HepG2 (cell line): Measurements from ENCODE around the gene LIMS2. TPM values are rescaled to one million over a fixed set of nuclear protein-coding genes. Genes with fewer than 3 reads are reported as not detected.

Experiments used
- CC2D1A ChIP-seq: sonication (generic); formaldehyde crosslinking; IDR thresholded peaks from 2 replicates; pipeline ENCODE4 v1.8.1; 2023; ENCODE audit warnings: mild to moderate bottlenecking, missing genetic modification reagents
- EHMT2 ChIP-seq: fragments of 200-600 bp; sonication (generic); IDR thresholded peaks from 2 replicates; pipeline ENCODE4 v1.7.0; 2017; ENCODE audit warnings: antibody characterized with exemption, low read depth, low read length, borderline replicate concordance
- FOXM1 ChIP-seq: sonication (generic); formaldehyde crosslinking; IDR thresholded peaks from 2 replicates; pipeline ENCODE4 v1.5.0; 2020; ENCODE audit warnings: missing genetic modification reagents
- GPN1 ChIP-seq: sonication (generic); formaldehyde crosslinking; IDR thresholded peaks from 2 replicates; pipeline ENCODE4 v1.5.1; 2020; ENCODE audit warnings: missing genetic modification reagents, borderline replicate concordance
- HOXA9 ChIP-seq: sonication (generic); formaldehyde crosslinking; IDR thresholded peaks from 2 replicates; pipeline ENCODE4 v1.8.1; 2022; ENCODE audit warnings: missing genetic modification reagents, mild to moderate bottlenecking, moderate library complexity, borderline replicate concordance
- KDM4B ChIP-seq: sonication (generic); formaldehyde crosslinking; IDR thresholded peaks from 2 replicates; pipeline ENCODE4 v1.4.0; 2020; ENCODE audit warnings: missing genetic modification reagents
- KDM5B ChIP-seq: sonication (generic); formaldehyde crosslinking; IDR thresholded peaks from 2 replicates; pipeline ENCODE4 v1.4.0; 2020; ENCODE audit warnings: missing genetic modification reagents, mild to moderate bottlenecking, borderline replicate concordance
- MAFF ChIP-seq: IDR thresholded peaks from 2 replicates; pipeline ENCODE4 v1.6.1; 2011; ENCODE audit warnings: low read depth, low read length, improper control_type of control experiment
- MAZ ChIP-seq, 2 experiments: sonication (generic) in 1 of 2; formaldehyde crosslinking in 1 of 2; IDR thresholded peaks; 2 replicates each; pipeline versions ENCODE4 v1.5.0 to v1.6.1; 2012 to 2020; ENCODE audit warnings: low read depth in 2 of 2, mild to moderate bottlenecking in 2 of 2, borderline replicate concordance in 1 of 2, improper control_type of control experiment in 1 of 2, low read length in 1 of 2, missing genetic modification reagents in 1 of 2, moderate library complexity in 1 of 2
- MBNL3 ChIP-seq: fragments of 250-450 bp; sonication (Bioruptor Pico); conservative IDR thresholded peaks from 2 replicates; pipeline ENCODE4 v1.8.0; 2022; ENCODE audit warnings: mild to moderate bottlenecking, inconsistent platforms
- NFIB ChIP-seq: sonication (generic); formaldehyde crosslinking; IDR thresholded peaks from 2 replicates; pipeline ENCODE4 v1.9.0; 2021; ENCODE audit warnings: missing genetic modification reagents, mild to moderate bottlenecking, borderline replicate concordance
- NFYC ChIP-seq: IDR thresholded peaks from 2 replicates; pipeline ENCODE4 v1.6.1; 2016; ENCODE audit warnings: missing genetic modification reagents, missing compliant biosample characterization
- NKX3-1 ChIP-seq: sonication (generic); formaldehyde crosslinking; IDR thresholded peaks from 2 replicates; pipeline ENCODE4 v1.5.0; 2020; ENCODE audit warnings: missing genetic modification reagents
- NR1H2 ChIP-seq: sonication (generic); formaldehyde crosslinking; IDR thresholded peaks from 2 replicates; pipeline ENCODE4 v1.8.1; 2022; ENCODE audit warnings: low read depth, missing genetic modification reagents, borderline replicate concordance
- NRL ChIP-seq: sonication (generic); formaldehyde crosslinking; IDR thresholded peaks from 2 replicates; pipeline ENCODE4 v1.5.0; 2020; ENCODE audit warnings: missing genetic modification reagents, mild to moderate bottlenecking, moderate library complexity, borderline replicate concordance
- PHB2 ChIP-seq: fragments of 450-650 bp; IDR thresholded peaks from 2 replicates; pipeline ENCODE4 v1.6.1; 2018; ENCODE audit not compliant: partially characterized antibody
- TFDP2 ChIP-seq: sonication (generic); formaldehyde crosslinking; IDR thresholded peaks from 2 replicates; pipeline ENCODE4 v1.4.0; 2020; ENCODE audit warnings: missing genetic modification reagents
- XRCC5 ChIP-seq: fragments of 200-400 bp; formaldehyde crosslinking; optimal IDR thresholded peaks from 2 replicates; pipeline ENCODE3; 2017; ENCODE audit warnings: mild to moderate bottlenecking, low read length
- ZBTB7B ChIP-seq: sonication (generic); formaldehyde crosslinking; IDR thresholded peaks from 2 replicates; pipeline ENCODE4 v1.4.0; 2020; ENCODE audit warnings: missing genetic modification reagents
- ZFAT ChIP-seq: sonication (generic); formaldehyde crosslinking; conservative IDR thresholded peaks from 2 replicates; pipeline ENCODE4 v1.8.1; 2023; ENCODE audit warnings: missing genetic modification reagents, inconsistent platforms
- ZMAT3 ChIP-seq: sonication (generic); formaldehyde crosslinking; conservative IDR thresholded peaks from 2 replicates; pipeline ENCODE4 v1.7.0; 2021; ENCODE audit warnings: missing genetic modification reagents
- ZNF232 ChIP-seq: sonication (generic); formaldehyde crosslinking; IDR thresholded peaks from 2 replicates; pipeline ENCODE4 v1.4.0; 2020; ENCODE audit warnings: missing genetic modification reagents, borderline replicate concordance
- ZNF296 ChIP-seq: sonication (generic); formaldehyde crosslinking; conservative IDR thresholded peaks from 2 replicates; pipeline ENCODE4 v1.5.0; 2020; ENCODE audit warnings: mild to moderate bottlenecking, missing genetic modification reagents
- ZNF3 ChIP-seq: IDR thresholded peaks from 2 replicates; pipeline ENCODE4 v1.7.0; 2017; ENCODE audit warnings: inconsistent platforms
- ZNF580 ChIP-seq: IDR thresholded peaks from 2 replicates; pipeline ENCODE4 v1.6.1; 2016; ENCODE audit warnings: low read depth, borderline replicate concordance
- ZNF644 ChIP-seq: IDR thresholded peaks from 2 replicates; pipeline ENCODE4 v1.6.1; 2016; ENCODE audit warnings: low read depth
- ZNF660 ChIP-seq: sonication (generic); formaldehyde crosslinking; IDR thresholded peaks from 2 replicates; pipeline ENCODE4 v1.5.1; 2020; ENCODE audit warnings: mild to moderate bottlenecking, low read depth, missing genetic modification reagents, borderline replicate concordance
- ZSCAN9 ChIP-seq: IDR thresholded peaks from 2 replicates; pipeline ENCODE4 v1.6.1; 2016; ENCODE audit warnings: borderline replicate concordance
- ZZZ3 ChIP-seq: sonication (generic); formaldehyde crosslinking; IDR thresholded peaks from 2 replicates; pipeline ENCODE4 v1.4.0; 2020; ENCODE audit warnings: missing genetic modification reagents, mild to moderate bottlenecking, borderline replicate concordance
- polyA plus RNA-seq, 8 experiments: library from polyadenylated mRNA; depleted of rRNA in 3 of 8; stranded (reverse) in 7 of 8; unstranded in 1 of 8; fragments of >200 nt; fragmentation: Illumina TruSeq in 4 of 8; extraction: Trizol in 4 of 8; gene quantifications; 2 replicates each; pipeline versions ENCODE4 v1.2.1 to v1.2.3, GENCODE V29; 2011 to 2016; ENCODE audit warnings: low read depth in 4 of 8, missing spikeins in 1 of 8, mixed read lengths in 1 of 8; ENCODE audit not compliant: insufficient read depth in 1 of 8
- total RNA-seq, 5 experiments: library from RNA; depleted of rRNA; stranded (reverse); fragments of >200 nt; fragmentation: Illumina TruSeq; extraction: Trizol; gene quantifications; 2 replicates each; pipeline ENCODE4 v1.2.3, GENCODE V29; 2016; ENCODE audit warnings: low read depth in 1 of 5
- TF ChIP-seq, protein P1 (sequence below): sonication (generic); formaldehyde crosslinking; IDR thresholded peaks from 2 replicates; pipeline ENCODE4 v1.5.1; 2020; ENCODE audit warnings: mild to moderate bottlenecking, moderate library complexity, missing genetic modification reagents

Gene LIMS2
- total and polyA plus RNA-seq, 2 of the 13 experiments (the other 11 are each of a cell fraction or from before 2014, with no cell fraction given), result 1.0 to 1.9 TPM

DNA sequence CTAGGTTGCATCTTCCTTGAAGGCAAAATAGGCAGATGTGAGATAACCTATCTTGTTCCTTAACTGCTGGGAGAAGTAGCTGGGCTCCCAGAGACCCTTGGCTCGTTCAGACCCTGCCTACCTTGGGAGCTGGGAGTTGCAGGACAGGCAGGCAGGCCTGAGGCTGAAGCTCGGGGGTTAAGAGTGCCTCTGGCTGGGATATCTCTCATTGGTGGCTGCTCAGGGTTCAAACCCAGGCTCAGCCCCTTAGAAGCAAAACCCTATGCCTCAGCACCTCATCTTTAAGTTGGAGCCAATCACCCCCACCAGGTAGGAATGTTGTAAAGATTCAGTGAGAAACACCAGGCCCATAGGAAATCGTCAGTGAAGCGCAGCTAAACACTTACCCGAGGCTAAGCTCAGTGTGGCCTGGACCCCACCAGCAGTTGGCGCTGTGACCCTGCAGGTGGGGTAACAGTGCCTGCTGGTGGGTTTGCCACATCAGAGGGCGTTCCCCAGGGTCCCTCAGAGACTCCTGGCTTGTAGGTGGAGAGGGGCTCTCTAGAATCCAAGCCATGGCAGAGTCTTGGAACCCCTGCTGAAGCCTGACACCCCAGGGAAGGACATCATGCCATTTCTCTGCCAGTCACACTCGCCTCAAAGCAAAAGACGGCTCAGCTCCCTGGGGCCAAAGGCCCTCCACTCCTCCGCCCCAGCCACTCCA is 84.0 kb downstream of the LIMS2 start (continued):
- TF ChIP-seq ZNF232 (CRISPR knock-in tag) (no peak), ZMAT3 (no peak), ZNF644 (CRISPR knock-in tag) (peak; percentile 14; the same call in 1 of the 2 replicates), ZNF296 (no peak), NKX3-1 (CRISPR knock-in tag) (no peak), EHMT2 (no peak), MBNL3 (CRISPR knock-in tag) (no peak), ZBTB7B (CRISPR knock-in tag) (peak; percentile 81), ZSCAN9 (CRISPR knock-in tag) (0 out of 2 replicates have a peak, but pooled peaks have one; percentile 31), ZZZ3 (CRISPR knock-in tag) (no peak), CC2D1A (CRISPR knock-in tag) (no peak), MAFF (no peak), NFYC (CRISPR knock-in tag) (no peak), NFIB (CRISPR knock-in tag) (no peak), NR1H2 (CRISPR knock-in tag) (no peak), KDM4B (CRISPR knock-in tag) (peak; percentile 70; the same call in 1 of the 2 replicates), ZNF660 (CRISPR knock-in tag) (no peak), TFDP2 (CRISPR knock-in tag) (no peak), XRCC5 (peak; percentile 96), MAZ (IDR thresholded peaks at IDR 0.05; ENCODE audit: borderline replicate concordance, low read depth, low read length) (no peak), MAZ (CRISPR knock-in tag; IDR thresholded peaks at IDR 0.05; ENCODE audit: low read depth) (peak; percentile 72), ZNF3 (CRISPR knock-in tag) (no peak), GPN1 (CRISPR knock-in tag) (no peak), ZNF580 (CRISPR knock-in tag) (no peak), FOXM1 (CRISPR knock-in tag) (no peak), HOXA9 (no peak), NRL (no peak; the same call in 1 of the 2 replicates), ZFAT (CRISPR knock-in tag) (no peak), KDM5B (CRISPR knock-in tag) (peak; percentile 72), PHB2 (no peak)
- TF ChIP-seq, protein P1, sequence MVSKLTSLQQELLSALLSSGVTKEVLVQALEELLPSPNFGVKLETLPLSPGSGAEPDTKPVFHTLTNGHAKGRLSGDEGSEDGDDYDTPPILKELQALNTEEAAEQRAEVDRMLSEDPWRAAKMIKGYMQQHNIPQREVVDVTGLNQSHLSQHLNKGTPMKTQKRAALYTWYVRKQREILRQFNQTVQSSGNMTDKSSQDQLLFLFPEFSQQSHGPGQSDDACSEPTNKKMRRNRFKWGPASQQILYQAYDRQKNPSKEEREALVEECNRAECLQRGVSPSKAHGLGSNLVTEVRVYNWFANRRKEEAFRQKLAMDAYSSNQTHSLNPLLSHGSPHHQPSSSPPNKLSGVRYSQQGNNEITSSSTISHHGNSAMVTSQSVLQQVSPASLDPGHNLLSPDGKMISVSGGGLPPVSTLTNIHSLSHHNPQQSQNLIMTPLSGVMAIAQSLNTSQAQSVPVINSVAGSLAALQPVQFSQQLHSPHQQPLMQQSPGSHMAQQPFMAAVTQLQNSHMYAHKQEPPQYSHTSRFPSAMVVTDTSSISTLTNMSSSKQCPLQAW (CRISPR knock-in tag), result peak; percentile 83
